GM19035 (cell line): Measurements from ENCODE around the gene HSPD1.

Source experiments
- ATAC-seq: cut with Tn5 transposase; IDR thresholded peaks from one replicate; pipeline ENCODE4 v1.9.1; 2021; ENCODE audit not compliant: unreplicated experiment

The HSPD1 gene

DNA sequence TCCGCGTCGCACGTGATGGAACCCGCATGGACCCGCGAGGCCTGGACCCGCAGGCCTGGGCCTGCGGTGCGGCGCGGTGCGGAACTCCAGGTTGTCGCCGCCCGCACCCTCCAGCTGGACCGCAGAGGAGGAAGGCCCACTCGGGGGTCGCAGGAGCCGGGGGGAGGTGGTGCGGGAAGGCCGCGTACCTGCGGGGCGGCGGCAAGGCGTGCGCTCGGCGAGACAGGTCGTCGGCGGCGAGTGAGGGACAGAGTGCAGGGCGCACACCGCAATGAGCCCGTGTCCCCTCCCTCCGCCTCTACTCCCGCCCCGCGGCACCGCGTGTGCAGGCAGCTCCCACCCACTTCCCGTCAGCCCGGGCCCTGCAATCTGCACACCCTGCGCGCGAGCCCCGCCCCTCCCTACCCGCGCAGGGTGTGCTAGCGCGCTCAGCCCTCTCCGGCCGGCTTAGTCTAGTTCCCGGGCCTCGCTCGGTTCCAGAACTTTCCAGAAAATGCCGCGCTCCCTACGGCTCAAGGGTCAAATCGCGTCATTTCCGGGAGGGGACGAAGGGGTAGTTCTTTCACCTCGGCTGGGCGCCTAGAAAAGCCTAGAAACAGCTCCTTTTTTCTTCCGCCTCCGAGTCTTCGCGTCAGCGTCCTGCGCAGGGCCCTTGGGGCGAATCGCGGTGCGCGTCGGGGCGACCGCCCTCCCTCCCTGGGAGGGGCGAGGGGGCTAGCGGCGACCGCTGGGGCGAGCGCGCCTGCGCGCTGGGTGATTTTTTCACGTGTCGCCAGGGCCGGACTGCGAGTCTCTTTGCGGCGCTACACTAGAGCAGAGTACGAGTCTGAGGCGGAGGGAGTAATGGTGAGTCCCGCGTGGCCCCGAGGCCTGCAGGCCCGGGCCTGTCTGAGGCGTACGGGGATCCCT is at the start of gene HSPD1, which contains the start of gene HSPE1:
Gene HSPD1, minus strand, starts transcription at position 247 of the 909 bp plus-strand sequence. CDS start 992 bp downstream, outside the sequence.
Gene HSPE1, plus strand, starts transcription at position 786 of the 909 bp plus-strand sequence. Its CDS starts 58 bp downstream, at position 844.
- peak; percentile 77 for ATAC-seq

GRCh38 chr2:197548582-197548981 is 48.9 kb upstream of the HSPD1 start:
- no peak for ATAC-seq

DNA sequence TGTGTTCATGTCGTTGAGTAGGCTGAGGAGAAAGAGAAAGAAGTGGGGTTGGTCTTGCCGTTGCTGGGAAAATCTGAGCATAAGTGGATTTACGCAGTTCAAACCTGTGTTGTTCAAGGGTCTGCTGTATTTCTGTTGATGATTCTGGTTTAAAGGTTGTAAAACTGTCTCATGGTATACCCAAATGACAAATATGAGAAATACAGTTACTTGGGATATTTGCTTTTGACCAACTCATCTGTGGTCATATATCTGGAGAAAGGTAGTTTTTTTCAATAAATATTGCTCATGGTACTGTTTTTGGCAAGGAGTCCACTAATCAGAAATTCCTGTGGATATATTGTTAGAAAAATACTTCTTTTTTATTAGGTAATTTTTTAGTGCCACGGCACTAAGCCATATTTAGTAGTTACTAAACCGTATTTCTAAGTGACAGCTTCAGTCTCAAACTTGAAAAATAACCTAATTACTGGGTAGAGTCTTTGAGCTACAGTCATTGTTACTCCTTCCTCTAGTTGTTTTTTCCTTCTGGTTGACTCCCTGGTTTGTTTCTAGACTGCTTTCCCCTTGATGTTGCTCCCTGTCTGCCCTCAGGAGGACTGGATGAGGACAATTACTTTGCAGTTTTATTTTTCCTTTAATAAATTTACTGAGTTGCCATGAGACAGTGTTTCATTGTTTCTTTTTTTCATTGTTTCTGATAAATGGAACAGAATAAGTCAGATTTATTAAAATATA is 47.7 kb upstream of the HSPD1 start:
- no peak for ATAC-seq

GRCh38 chr2:197543206-197543605 is 43.6 kb upstream of the HSPD1 start:
- ATAC-seq, result no peak

GRCh38 chr2:197539734-197540133 is 40.1 kb upstream of the HSPD1 start:
- no peak for ATAC-seq

- no peak for ATAC-seq
These were observed 38.8 kb upstream of the HSPD1 start for GRCh38 chr2:197538412-197538811.

DNA sequence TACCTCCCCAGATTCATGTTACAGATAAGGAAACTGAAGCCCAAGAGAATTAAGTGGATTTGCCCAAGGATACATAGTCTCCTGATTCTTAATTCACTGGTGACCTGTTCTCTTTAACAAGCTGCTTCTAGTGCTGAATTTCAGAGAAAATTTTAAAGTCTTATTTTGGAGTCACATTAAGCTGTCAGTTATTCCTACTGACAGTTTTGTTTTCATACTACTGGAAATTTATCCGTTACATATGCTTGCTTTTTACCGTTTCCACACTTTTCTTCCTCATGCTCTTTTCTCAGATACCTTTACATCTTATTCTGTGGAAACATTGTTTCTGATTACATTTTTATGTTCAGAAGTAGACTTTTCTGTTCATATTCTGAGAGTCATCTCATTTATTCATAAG is 17.5 kb upstream of the HSPD1 start:
- ATAC-seq, result no peak

- ATAC-seq, result peak; percentile 14
These were observed 16.7 kb upstream of the HSPD1 start for GRCh38 chr2:197516393-197516761.

- ATAC-seq, result peak; percentile 91
These were observed 16.2 kb upstream of the HSPD1 start, which contains the start of gene MOB4 for GRCh38 chr2:197515739-197516392. MOB4 (plus strand) TSS chr2:197516066; CDS start chr2:197516087, 21 bp downstream.

DNA sequence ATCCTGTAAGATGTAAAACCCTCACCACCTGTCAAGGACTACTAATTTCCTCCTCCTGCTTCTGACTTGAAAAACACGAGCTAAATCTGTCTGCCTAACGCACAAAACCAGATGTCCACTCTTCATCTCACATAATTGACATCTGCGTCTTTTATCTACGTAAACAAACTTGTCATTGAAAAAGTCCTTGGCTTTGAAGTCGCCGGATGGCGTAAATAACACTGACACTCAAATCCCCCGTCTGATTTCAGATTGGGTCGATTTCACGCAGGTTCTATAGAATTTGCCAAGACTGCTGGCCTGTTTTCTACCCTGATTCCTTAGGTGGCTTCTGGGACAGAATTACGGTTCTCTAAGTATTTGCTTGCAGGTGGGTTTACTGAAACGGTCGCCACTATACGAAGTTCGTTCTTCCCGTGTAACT is 15.7 kb upstream of the HSPD1 start:
- ATAC-seq, result peak; percentile 1

DNA sequence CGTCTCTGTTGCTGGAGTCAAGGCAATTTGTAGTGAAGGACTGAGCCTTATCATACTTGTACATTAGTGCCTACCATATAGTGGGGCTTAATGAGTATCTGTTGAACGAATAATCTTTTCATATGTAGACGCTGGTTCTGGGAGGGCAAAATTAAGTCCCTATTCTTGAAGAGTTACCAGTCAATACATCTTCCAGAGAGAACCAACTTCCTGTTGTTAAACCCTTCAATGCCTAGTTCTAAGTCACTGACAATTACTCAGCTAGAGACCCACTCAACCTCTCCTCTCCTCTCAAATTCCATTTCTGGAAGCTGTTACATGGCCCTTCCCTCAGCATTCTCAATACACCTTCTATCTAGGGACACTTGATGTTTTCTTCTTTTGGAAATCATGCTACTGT is 15.1 kb upstream of the HSPD1 start:
- ATAC-seq, result no peak

GRCh38 chr2:197513915-197514314 is 14.3 kb upstream of the HSPD1 start:
- ATAC-seq, result no peak

- no peak for ATAC-seq
These were observed 7.0 kb upstream of the HSPD1 start for GRCh38 chr2:197506658-197507057.

DNA sequence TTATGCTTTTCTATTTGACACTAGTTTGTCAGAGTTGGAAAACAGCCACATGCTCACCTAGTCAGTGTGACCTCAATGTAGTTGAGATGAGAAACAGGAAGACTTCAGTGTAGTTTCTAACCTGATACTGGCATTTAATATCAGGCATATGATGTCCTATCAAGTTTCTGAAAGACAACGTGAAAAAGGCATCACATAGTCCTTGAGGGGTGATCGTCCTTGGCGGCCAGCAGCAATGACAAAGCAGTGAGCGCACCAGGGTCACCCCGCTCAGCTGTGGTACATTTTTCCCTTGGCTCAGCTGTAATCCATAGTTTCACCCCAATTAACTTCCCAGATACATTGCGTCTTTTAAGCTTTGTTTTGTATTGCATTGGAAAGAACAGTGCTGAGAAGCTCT is 4.9 kb upstream of the HSPD1 start:
- no peak for ATAC-seq

DNA sequence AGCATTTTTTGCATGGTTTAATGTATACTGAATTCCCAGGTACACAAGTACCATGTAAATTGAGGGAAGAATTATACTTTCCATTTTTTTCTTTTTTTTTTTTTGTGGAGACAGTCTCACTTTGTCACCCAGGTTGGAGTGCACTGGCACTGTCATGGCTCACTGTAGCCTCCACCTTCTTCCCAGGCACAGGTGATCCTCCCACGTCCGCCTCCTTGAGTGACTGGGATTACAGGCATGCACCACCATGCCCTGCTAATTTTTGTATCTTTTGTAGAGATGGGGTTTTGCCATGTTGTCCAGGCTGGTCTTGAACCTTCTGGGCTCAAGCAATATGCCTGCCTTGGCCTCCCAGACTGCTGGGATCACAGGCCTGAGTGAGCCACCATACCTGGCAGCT is 4.4 kb upstream of the HSPD1 start:
- ATAC-seq, result no peak

DNA sequence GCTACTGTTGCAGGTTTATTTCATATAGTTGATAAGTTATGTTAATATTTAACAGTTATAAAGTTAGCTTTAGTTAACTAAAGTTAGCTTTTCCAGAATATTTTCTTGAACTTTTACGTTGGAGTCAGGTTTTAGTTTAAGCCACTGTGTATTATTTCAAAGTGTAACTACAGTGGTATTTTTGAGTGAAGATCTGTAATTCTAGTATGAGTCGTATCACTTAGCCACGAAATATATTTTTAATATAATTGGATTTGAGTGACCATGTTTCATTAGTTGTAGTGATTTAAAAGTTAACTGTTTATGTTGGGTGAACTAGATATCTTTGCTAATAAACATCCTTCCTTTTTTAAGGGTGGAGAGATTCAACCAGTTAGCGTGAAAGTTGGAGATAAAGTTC is 3.0 kb upstream of the HSPD1 start:
- no peak for ATAC-seq

GRCh38 chr2:197502201-197502600 is 2.6 kb upstream of the HSPD1 start:
- no peak for ATAC-seq

DNA sequence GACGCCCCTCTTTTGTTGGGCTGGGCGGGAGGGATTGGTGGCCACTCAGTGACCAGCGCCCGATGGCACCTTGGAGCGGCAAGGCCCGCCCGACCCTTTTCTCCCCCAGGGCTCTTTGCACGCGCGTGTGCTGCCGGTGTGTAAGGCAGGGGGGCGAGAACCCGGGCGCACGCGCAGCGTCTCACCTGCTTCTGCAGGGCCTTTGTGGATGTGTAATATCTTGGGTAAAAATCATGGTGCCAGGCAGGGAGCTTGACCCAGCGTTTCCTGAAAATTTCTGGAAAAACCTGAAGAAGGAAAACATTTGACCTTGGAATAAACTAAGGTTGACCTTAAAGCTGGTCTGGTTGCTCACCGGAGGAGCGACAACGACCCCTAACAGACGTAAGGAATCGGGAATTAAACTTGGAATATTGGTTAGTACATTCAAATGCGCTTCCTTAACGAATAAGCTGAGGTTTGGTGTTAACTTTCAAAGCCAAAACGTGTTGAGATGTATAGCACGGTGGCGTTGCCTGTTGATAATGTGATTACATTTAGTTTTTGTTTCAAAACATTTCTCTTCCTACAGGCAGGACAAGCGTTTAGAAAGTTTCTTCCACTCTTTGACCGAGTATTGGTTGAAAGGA is 977 bp upstream of the HSPD1 start:
- peak; percentile 7 for ATAC-seq

DNA sequence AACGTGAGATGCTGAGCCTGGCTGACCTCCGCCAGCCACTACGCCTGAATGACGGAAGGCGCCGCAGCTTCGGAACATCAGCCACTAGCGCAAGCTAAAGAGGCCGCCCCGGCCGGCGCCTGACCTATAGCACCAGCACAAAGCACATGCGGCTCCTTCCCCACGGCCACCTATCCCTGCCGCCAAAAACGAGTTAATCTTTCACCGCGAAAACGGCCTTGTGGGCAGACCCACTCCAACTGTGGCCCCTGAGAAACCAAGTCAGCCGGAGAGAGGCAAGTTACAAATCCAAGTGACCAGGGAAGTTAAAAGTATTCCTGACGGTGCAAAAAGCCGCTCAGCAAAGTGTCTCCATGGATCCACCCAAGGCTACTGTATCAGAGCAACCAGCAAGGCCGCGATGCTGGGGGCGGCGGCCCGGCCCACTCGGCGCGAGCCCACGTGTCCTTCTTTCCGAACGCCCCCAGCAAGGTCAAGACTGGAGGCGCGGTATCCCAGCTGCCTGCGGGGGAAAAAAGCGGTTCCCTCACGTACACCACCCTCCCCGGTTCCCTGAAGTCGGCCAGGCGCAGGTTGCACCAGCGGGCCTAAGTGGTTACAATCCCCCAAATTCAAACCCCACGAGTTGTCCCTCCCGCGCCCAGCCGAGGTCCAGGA is 575 bp downstream of the HSPD1 start:
- peak; percentile 14 for ATAC-seq

DNA sequence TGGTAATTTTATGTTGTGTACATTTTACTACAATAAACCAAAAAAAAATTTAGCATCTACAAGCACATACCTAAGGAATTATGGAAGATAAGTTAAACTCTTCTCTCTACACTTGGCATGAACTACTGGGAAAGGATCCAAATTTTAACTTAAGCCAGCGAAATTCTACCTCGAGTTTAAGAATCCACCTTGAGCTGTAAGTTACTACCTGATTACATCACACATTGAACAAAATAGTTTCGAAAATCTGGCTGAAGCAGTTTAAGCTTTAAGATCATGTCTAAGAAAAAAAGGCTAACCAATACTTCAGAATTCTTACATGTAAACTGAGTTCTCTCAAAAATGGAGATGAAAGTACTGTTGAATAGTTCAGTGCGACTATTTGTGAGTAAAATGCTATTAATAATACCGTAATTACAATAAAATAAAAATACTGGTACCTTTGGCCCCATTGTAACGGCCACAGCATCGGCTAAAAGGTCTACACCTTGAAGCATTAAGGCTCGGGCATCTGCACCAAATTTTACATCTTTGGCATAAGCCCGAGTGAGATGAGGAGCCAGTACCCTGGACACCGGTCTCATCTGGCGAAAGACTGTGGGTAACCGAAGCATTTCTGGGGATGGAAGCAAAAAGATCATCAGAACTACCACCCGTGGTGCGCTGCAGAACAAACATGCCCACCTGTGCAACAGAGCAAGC is 1.3 kb downstream of the HSPD1 start:
- no peak for ATAC-seq
